Activated CD4-positive, alpha-beta T cell treated with anti-CD3 and anti-CD28 coated beads, Interleukin-2, Interleukin-4, amounts not matched to agents 100 ng/mL and 50 ng/mL, durations not matched to agents 16 hours and 8 hours (primary cell): Measurements from ENCODE around the gene LLCFC1.

ENCODE experiments used
- DNase-seq: peaks from one replicate; pipeline ENCODE4 v3.0.0-alpha.2; 2020; ENCODE audit warnings: low spot score

LLCFC1 gene

GRCh38 chr7:142939226-142939910, at the start of gene LLCFC1:
LLCFC1 (plus strand) TSS chr7:142939484; CDS start chr7:142939622, 138 bp downstream.
- peak; percentile 9 for DNase-seq

GRCh38 chr7:142889816-142890215, 49.5 kb upstream of the LLCFC1 start:
- DNase-seq: no peak

DNA sequence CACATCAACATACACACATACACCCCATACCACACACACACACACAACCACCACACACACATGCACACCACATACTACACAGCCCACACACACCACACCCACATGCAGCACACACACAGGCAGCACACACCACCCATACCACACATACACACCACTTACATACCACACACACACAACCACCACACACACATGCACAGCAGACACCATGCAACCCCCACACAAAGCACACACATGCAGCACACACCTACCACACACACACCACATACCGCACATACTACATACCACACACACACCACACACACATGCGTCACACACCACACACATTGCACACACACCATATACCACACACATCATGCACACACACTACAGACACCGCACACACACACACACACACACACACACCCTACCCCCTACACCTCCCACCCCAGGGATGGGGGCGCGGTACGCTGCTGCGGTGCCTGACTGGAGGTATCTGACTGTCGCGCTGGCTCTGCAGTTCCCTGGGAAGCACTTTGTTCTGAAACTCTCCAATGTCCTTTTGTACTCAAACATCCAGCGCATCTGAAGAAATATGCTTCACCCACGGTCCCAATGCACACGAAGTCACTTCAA, 48.3 kb upstream of the LLCFC1 start:
- no peak for DNase-seq

DNA sequence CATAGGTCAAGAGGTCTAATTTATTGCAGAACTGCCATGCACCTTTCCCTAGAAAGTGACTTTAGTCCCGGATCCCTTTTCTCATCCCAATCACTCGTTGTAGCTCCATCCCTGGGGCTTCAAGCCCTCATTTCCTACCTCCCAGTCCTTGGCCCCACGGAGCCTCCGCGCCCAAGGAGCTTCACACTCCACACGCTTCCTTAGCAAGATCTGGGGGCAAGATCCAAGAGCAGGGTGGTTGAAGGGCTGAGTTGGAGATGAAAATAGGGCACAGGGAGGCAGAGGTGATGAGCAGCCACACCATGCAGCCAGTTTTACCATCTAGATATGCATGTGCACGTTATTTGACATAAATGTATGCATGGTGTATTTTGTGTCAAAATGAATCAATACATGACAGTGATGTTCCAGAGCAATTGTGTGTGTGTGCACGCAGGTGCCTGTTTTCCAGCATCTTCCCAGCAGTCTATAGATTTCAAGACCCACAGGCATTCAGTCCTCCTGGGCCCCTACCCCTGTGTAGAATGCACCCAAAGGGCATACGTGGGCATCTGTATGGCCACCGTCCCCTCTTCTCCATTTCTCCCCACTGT, 47.7 kb upstream of the LLCFC1 start:
- no peak for DNase-seq

- no peak for DNase-seq
Observed at GRCh38 chr7:142892951-142893350, 46.3 kb upstream of the LLCFC1 start.

GRCh38 chr7:142894112-142894984, 44.9 kb upstream of the LLCFC1 start:
- DNase-seq: no peak

GRCh38 chr7:142894985-142895593, 44.2 kb upstream of the LLCFC1 start:
- DNase-seq: no peak

DNA sequence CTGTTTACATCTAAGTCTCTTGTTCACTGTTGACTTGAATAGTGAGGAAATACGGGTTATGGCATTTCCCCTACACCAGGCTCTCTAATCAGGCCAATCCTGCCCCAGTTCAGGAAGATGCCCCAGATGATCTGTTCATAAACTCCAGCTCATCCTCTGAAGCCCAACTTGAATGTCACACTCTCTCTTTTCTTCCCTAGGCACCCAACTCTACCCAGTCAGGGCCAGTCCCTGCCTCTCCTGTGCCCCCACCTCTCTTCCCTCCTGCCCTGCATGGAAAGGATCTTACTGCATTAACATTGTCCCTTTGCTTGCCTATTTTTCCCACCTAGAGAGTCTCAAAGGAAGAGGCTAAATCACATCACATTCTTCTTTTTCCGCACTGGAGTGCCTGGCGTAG, 43.1 kb upstream of the LLCFC1 start:
- no peak for DNase-seq

DNA sequence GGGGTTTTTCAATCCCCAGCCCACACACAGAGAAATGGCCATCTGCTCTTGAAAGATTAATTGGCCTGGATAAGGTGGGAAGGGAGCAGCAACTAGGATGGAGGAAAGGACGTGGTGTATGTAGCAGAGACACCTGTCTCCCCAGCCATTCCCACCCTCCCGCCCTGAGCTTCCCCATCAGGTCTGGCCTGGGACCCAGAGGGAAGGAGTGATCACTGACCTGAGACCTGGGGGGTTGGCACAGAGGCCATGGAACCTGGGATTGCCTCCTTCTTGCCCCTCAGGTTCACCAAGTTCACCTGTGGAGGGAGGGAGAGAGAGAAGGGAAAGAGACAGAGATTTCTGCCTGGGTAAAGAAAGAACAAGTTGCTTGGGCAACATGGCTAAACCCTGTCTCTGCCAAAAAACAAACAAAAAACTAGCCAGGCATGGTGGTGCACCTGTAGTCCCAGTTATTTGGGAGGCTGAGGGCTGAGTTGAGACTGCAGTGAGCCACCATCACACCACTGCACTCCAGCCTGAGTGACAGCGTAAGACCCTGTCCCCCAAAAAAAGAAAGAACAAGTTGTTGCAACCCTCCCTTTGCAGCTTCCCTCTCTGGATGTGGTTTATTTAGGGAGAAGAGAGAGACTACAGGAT, 42.4 kb upstream of the LLCFC1 start:
- no peak for DNase-seq

DNA sequence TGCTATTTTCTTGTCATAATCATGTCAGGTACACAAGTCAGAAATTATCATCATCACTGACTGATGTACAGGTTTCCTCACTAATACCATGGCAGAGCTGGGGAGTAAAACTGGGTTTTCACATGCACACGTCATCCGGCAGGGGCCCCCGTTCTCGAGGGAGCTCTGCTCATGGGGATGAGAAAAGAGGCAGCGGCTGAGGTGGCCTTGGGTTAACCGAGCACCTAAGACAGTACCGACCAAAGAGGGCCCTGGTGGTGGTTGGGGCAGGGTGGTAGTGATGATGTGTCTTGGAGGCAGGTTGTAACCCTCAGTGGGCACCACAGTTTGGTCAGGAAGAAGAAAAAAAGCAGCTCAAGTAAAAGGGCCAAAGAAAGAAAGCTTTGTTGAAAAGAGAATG, 41.6 kb upstream of the LLCFC1 start:
- DNase-seq: no peak

- DNase-seq: no peak
Observed at GRCh38 chr7:142898377-142899170, 40.7 kb upstream of the LLCFC1 start.

GRCh38 chr7:142899661-142900060, 39.6 kb upstream of the LLCFC1 start:
- no peak for DNase-seq

GRCh38 chr7:142901426-142902259, 37.6 kb upstream of the LLCFC1 start:
- no peak for DNase-seq

DNA sequence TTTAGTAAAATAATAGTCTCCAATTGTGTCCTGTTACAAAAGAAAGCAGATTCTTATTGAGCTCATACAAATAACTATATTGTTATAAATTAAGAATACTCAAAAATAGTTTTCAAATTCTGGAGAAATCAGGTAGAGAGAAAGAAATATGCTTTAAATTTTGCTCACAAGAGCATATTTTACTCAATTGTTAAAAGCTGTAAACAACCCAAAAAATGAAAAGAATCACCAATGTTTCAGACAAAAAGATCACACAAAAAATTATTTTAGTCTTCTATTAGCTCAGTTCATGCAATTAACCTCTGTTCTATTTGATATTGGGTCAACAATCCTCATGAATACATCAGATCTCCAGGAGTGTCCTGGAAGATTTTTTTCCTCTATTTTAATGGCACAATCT, 35.2 kb upstream of the LLCFC1 start:
- DNase-seq: no peak

DNA sequence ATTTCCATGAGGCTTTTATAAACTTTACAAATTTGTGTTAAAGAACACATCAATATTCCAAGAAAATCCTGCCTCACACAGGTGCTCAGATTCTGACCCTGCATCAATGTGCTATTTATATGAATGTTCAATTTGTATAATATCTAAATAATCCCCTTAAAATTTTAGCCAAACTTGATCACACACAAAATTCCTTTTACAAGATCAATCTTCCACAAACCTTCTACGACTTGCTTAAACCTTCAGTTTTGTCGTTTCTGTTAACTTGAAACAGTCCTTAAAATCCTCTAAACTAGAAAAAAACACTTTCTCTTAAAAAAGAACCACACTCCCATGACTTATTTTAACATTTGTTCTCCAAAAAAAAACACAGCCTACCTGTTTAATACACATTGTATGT, 33.5 kb upstream of the LLCFC1 start:
- DNase-seq: no peak

- no peak for DNase-seq
Observed at GRCh38 chr7:142906643-142907042, 32.6 kb upstream of the LLCFC1 start.

DNA sequence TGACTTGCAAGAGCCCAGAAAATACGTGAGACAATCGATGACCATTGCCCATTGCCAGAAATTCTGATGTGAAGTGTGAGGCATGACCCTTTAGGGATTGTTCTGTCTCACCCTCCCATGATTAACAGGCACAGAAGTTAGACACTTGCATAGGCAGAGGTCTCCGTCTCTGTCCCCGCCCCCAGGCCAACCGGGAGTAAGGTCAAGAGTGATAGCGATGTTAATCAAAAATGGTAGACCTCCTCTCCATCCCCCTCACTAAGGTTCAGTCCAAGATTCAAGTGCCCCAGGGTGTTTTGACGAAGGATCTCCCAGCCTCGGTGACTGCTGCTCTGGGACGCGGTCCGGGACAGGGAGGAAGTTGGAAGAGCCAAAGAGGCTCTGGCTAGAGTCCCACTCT, 31.0 kb upstream of the LLCFC1 start:
- DNase-seq: no peak

GRCh38 chr7:142908921-142909890, 30.1 kb upstream of the LLCFC1 start:
- DNase-seq: peak; percentile 2

GRCh38 chr7:142910031-142910433, 29.3 kb upstream of the LLCFC1 start:
- no peak for DNase-seq
